ENCODE measurements around the gene HORMAD1. TPM values are rescaled to one million over a fixed set of nuclear protein-coding genes. Genes with fewer than 3 reads are reported as not detected.

The HORMAD1 gene
- total and polyA plus RNA-seq, 2 of the 8 experiments (the other 6 are each of a cell fraction or from before 2014, with no cell fraction given), result not detected

GRCh38 chr1:150678988-150679387 lies 41.7 kb downstream of the HORMAD1 start:
- no peak overlapping the region for H3K27ac ChIP-seq (ENCODE audit: low read depth, low read length)
- no peak overlapping the region for H2BK5ac ChIP-seq (ENCODE audit: low read depth, low read length)
- H3K9ac ChIP-seq (replicated peaks in 1 of 4; ENCODE audit: extremely low read depth in 1 of 4, low read depth in 3 of 4, low read length in 3 of 4), result no peak overlapping the region
- DNase-seq (ENCODE audit: low read depth in 1 of 2, low spot score in 2 of 2) (no peak), FAIRE-seq (no peak)
- H3K56ac ChIP-seq (replicated peaks; ENCODE audit: insufficient read length, low read depth, low read length), result no peak overlapping the region
- H4K5ac ChIP-seq (ENCODE audit: insufficient read length, low read depth, low read length), result no peak overlapping the region
- H2AK5ac ChIP-seq (ENCODE audit: low read depth, low read length), result no peak overlapping the region
- TF ChIP-seq SP2 (IDR thresholded peaks at IDR 0.05; ENCODE audit: low read length) (no peak), BACH1 (IDR thresholded peaks at IDR 0.05; ENCODE audit: low read length) (no peak), RXRA (IDR thresholded peaks at IDR 0.05; ENCODE audit: insufficient read depth, low read depth, low read length) (no peak), KDM1A (IDR thresholded peaks at IDR 0.05; ENCODE audit: borderline replicate concordance, low read length) (no peak), YY1 (IDR thresholded peaks at IDR 0.05; ENCODE audit: low read depth, low read length) (no peak), JUND (IDR thresholded peaks at IDR 0.05; ENCODE audit: low read length) (no peak), SIX5 (IDR thresholded peaks at IDR 0.05; ENCODE audit: low read depth, low read length) (no peak), EGR1 (IDR thresholded peaks at IDR 0.05; ENCODE audit: borderline replicate concordance, low read depth, low read length) (no peak), SIN3A (conservative IDR thresholded peaks at IDR 0.05 in 1 of 2, IDR thresholded peaks at IDR 0.05 in 1 of 2; ENCODE audit: low read depth in 1 of 2, low read length in 2 of 2) (no peak)
- H4K91ac ChIP-seq (replicated peaks; ENCODE audit: insufficient read length, low read length), result no peak overlapping the region
- no peaks in the 10 kb centered on the region for H3K23me2 ChIP-seq (ENCODE audit: low read depth, low read length)
- H3K14ac ChIP-seq (ENCODE audit: insufficient read length), result no peak overlapping the region
- H3K4ac ChIP-seq (replicated peaks; ENCODE audit: insufficient read length, low read depth, low read length), result no peak overlapping the region
- H3K4me3 ChIP-seq (ENCODE audit: extremely low read depth in 1 of 4, insufficient read depth in 2 of 4, low read depth in 3 of 4, low read length in 4 of 4), result no peak overlapping the region
- H4K8ac ChIP-seq (ENCODE audit: extremely low read depth, insufficient read depth, low read length), result no peak overlapping the region
- no peak overlapping the region for H2BK120ac ChIP-seq (replicated peaks; ENCODE audit: low read depth, low read length)
- H2BK15ac ChIP-seq (ENCODE audit: low read length), result no peak overlapping the region
- H4K20me1 ChIP-seq (replicated peaks in 1 of 2; ENCODE audit: control insufficient read depth in 1 of 2, insufficient read depth in 2 of 2, low read length in 2 of 2), result no peaks in the 10 kb centered on the region
- H3K18ac ChIP-seq (ENCODE audit: extremely low read depth, low read length), result no peak overlapping the region
- H3K23ac ChIP-seq (ENCODE audit: insufficient read length), result no peak overlapping the region
- no peaks in the 10 kb centered on the region for H3K4me1 ChIP-seq (replicated peaks in 1 of 4; ENCODE audit: control insufficient read depth in 3 of 4, insufficient read depth in 4 of 4, low read length in 3 of 4)
- no peaks in the 10 kb centered on the region for H3K79me1 ChIP-seq (ENCODE audit: low read depth, low read length)
- H3K9me3 ChIP-seq (ENCODE audit: insufficient read depth in 2 of 2, low read depth in 1 of 2, low read length in 1 of 2), result no peaks in the 10 kb centered on the region
- ChIA-PET POLR2A (ENCODE audit: partially characterized antibody) (interaction anchor here (1.7 kb wide), 1 partner anchor 62 kb away, joined by 3 read pairs; no protein-coding TSS in a partner anchor), CTCF (ENCODE audit: partially characterized antibody) (interaction anchor here (0.5 kb wide), 1 partner anchor 482 kb away, joined by 3 read pairs; no protein-coding TSS in a partner anchor)
- no peaks in the 10 kb centered on the region for H3K27me3 ChIP-seq (replicated peaks in 1 of 4; ENCODE audit: control insufficient read depth in 3 of 4, extremely low read depth in 1 of 4, insufficient read depth in 3 of 4, low read length in 3 of 4)
- peaks cover 0 to 3% of the 10 kb centered on the region in 2 experiments; a peak in 1 of 4 replicates for H3K79me2 ChIP-seq (ENCODE audit: control insufficient read depth in 1 of 2, insufficient read depth in 2 of 2, low read length in 2 of 2)
- H2AFZ ChIP-seq (ENCODE audit: low read length), result no peak overlapping the region
- H3K36me3 ChIP-seq (ENCODE audit: control insufficient read depth in 2 of 4, insufficient read depth in 4 of 4, low read length in 3 of 4), result peaks cover 0 to 13% (median 0%) of the 10 kb centered on the region in 4 experiments; a peak in 2 of 8 replicates
- H2BK20ac ChIP-seq (ENCODE audit: low read length), result no peak overlapping the region
- H2BK12ac ChIP-seq (ENCODE audit: low read depth, low read length), result no peak overlapping the region
- WGBS, 2 experiments (ENCODE audit: extremely low coverage in 1 of 2, insufficient coverage in 1 of 2, insufficient read length in 1 of 2, insufficient replicate concordance in 2 of 2, low coverage in 1 of 2, low lambda C conversion rate in 2 of 2, missing lambda C conversion rate in 1 of 2), result 92% methylated on average over 1 of the region's 1 CpG; no CpG with 5 or more reads in 1 of the 2 experiments
- H3K4me2 ChIP-seq (ENCODE audit: insufficient read depth in 1 of 2, low read depth in 2 of 2, low read length in 2 of 2), result no peak overlapping the region

Data from H1 (cell line).